Measurements from ENCODE around the gene AMBP. TPM values are rescaled to one million over a fixed set of nuclear protein-coding genes. Genes with fewer than 3 reads are reported as not detected.

AMBP gene
- total RNA-seq, 1 donor from 2014 or later: 110 TPM

GRCh38 chr9:114077162-114077837, 800 bp downstream of the AMBP start:
- Mint-ChIP-seq H3K27me3 (peaks cover 26% of the 10 kb centered on the region), H3K36me3 (no peaks in the 10 kb centered on the region), H3K4me3 (peak overlapping the region; percentile 52), H3K4me1 (ENCODE audit: unreplicated experiment) (peaks cover 10% of the 10 kb centered on the region), H3K27ac (peak overlapping the region; percentile 50), H3K9me3 (no peaks in the 10 kb centered on the region)
- TF ChIP-seq CTCF (conservative IDR thresholded peaks at IDR 0.05): no peak
- no peak for DNase-seq (ENCODE audit: extremely low spot score, unreplicated experiment)

GRCh38 chr9:114076237-114077161, 1.6 kb downstream of the AMBP start:
- no peak overlapping the region for H3K27ac Mint-ChIP-seq
- peaks cover 10% of the 10 kb centered on the region for H3K4me1 Mint-ChIP-seq (ENCODE audit: unreplicated experiment)
- peaks cover 25% of the 10 kb centered on the region for H3K27me3 Mint-ChIP-seq
- peak overlapping the region; percentile 52 for H3K4me3 Mint-ChIP-seq
- TF ChIP-seq CTCF (conservative IDR thresholded peaks at IDR 0.05): no peak
- H3K36me3 Mint-ChIP-seq: no peaks in the 10 kb centered on the region
- no peaks in the 10 kb centered on the region for H3K9me3 Mint-ChIP-seq
- DNase-seq (ENCODE audit: extremely low spot score, unreplicated experiment): no peak

- peaks cover 25% of the 10 kb centered on the region for H3K27me3 Mint-ChIP-seq
- no peaks in the 10 kb centered on the region for H3K36me3 Mint-ChIP-seq
- peak overlapping the region; percentile 37 for H3K4me3 Mint-ChIP-seq
- H3K4me1 Mint-ChIP-seq (ENCODE audit: unreplicated experiment): peaks cover 10% of the 10 kb centered on the region
- H3K9me3 Mint-ChIP-seq: no peaks in the 10 kb centered on the region
- TF ChIP-seq CTCF (conservative IDR thresholded peaks at IDR 0.05): no peak
- no peak for DNase-seq (ENCODE audit: extremely low spot score, unreplicated experiment)
- peak overlapping the region; percentile 15 for H3K27ac Mint-ChIP-seq
These were observed 2.5 kb downstream of the AMBP start for GRCh38 chr9:114075602-114076001.

- Mint-ChIP-seq H3K4me3 (no peak overlapping the region), H3K27me3 (peaks cover 25% of the 10 kb centered on the region), H3K9me3 (no peaks in the 10 kb centered on the region), H3K36me3 (no peaks in the 10 kb centered on the region), H3K27ac (no peak overlapping the region), H3K4me1 (ENCODE audit: unreplicated experiment) (peaks cover 3% of the 10 kb centered on the region)
- DNase-seq (ENCODE audit: extremely low spot score, unreplicated experiment): no peak
- TF ChIP-seq CTCF (conservative IDR thresholded peaks at IDR 0.05): no peak
These were observed 5.6 kb downstream of the AMBP start for GRCh38 chr9:114072184-114073140.

GRCh38 chr9:114071197-114071795, 6.8 kb downstream of the AMBP start:
- TF ChIP-seq CTCF (conservative IDR thresholded peaks at IDR 0.05): no peak
- no peak overlapping the region for H3K4me3 Mint-ChIP-seq
- H3K27me3 Mint-ChIP-seq: peaks cover 22% of the 10 kb centered on the region
- no peaks in the 10 kb centered on the region for H3K9me3 Mint-ChIP-seq
- no peak for DNase-seq (ENCODE audit: extremely low spot score, unreplicated experiment)
- H3K36me3 Mint-ChIP-seq: no peaks in the 10 kb centered on the region
- H3K27ac Mint-ChIP-seq: no peak overlapping the region
- H3K4me1 Mint-ChIP-seq (ENCODE audit: unreplicated experiment): peaks cover 3% of the 10 kb centered on the region
